ENCODE results near the gene RPEL1. TPM values are rescaled to one million over a fixed set of nuclear protein-coding genes. Genes with fewer than 3 reads are reported as not detected.

The RPEL1 gene
- total RNA-seq: not detected

DNA sequence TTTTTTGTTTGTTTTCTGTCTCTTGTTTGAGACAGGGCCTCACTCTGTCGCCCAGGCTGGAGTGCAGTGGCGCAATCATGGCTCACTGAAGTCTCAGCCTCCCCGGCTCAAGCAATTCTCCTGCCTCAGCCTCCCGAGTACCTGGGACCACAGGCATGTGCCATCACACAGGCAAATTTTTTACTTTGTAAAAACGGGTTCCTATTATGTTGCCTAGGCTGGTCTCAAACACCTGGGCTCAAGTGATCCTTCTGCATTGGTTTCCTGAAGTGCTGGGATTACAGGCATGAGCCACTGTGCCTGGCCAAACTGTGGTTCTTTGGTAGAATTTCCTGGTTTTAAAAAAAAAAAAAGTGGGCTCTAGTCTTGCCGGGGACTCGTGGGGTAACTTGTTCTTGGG, at the start of gene RPEL1:
TSS of gene RPEL1 (plus strand) at position 301 of the 400 bp plus-strand sequence. CDS start 110 bp downstream, outside the sequence.

DNA sequence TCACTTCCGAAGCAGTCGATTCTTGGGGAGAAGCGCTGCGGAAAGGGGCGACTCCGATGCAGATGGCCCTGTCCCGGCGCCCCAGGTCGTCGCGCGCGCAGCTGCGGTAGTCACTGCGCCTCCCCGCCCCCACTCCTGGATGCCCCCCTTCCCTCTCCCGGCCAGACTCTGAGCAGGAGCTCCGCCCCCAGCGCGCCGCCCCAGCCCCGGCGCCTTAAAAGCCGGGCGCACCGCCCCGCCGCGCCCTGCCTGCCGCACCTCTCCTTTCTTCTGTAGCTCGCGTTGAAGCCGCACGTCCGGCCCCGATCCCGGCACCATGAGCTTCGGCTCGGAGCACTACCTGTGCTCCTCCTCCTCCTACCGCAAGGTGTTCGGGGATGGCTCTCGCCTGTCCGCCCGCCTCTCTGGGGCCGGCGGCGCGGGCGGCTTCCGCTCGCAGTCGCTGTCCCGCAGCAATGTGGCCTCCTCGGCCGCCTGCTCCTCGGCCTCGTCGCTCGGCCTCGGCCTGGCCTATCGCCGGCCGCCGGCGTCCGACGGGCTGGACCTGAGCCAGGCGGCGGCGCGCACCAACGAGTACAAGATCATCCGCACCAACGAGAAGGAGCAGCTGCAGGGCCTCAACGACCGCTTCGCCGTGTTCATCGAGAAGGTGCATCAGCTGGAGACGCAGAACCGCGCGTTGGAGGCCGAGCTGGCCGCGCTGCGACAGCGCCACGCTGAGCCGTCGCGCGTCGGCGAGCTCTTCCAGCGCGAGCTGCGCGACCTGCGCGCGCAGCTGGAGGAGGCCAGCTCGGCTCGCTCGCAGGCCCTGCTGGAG, 31.4 kb downstream of the RPEL1 start, which contains the start of gene INA:
TSS of gene INA (plus strand) at position 243 of the 817 bp plus-strand sequence. CDS start at position 317, 74 bp downstream.

Other genes with a start within 250 kb of the RPEL1 start
- gene NT5C2, start 52.6 kb upstream of the RPEL1 start, total RNA-seq: 158 TPM
- gene INA, start 31.3 kb downstream of the RPEL1 start, total RNA-seq: 199 TPM
- 17.5 TPM for gene PCGF6, start 105.3 kb downstream of the RPEL1 start, total RNA-seq
- gene TAF5, start 122.1 kb downstream of the RPEL1 start, total RNA-seq: 10.3 TPM
- 74.8 TPM for gene ATP5MK, start 150.6 kb downstream of the RPEL1 start, total RNA-seq
- 36.3 TPM for gene PDCD11, start 150.7 kb downstream of the RPEL1 start, total RNA-seq
- gene CALHM2, start 206.5 kb downstream of the RPEL1 start, total RNA-seq: 4.1 TPM
- gene CALHM1, start 213.0 kb downstream of the RPEL1 start, total RNA-seq: not detected
- gene CALHM3, start 233.4 kb downstream of the RPEL1 start, total RNA-seq: not detected
- gene NEURL1, start 247.8 kb downstream of the RPEL1 start, total RNA-seq: 44.4 TPM

Data from parietal lobe (tissue), 1 donor.